ENCODE measurements around the gene DSPP. TPM values are rescaled to one million over a fixed set of nuclear protein-coding genes. Genes with fewer than 3 reads are reported as not detected.
A peak's percentile ranks its signal among the peaks of the same experiment; 100 is the strongest.
"Not testable (repeated sequence)": the region's sequence is repeated elsewhere in the genome, so short reads cannot be mapped to it uniquely, and the experiment has no call there.

Gene DSPP
- not detected in 2 replicates for total RNA-seq

DNA sequence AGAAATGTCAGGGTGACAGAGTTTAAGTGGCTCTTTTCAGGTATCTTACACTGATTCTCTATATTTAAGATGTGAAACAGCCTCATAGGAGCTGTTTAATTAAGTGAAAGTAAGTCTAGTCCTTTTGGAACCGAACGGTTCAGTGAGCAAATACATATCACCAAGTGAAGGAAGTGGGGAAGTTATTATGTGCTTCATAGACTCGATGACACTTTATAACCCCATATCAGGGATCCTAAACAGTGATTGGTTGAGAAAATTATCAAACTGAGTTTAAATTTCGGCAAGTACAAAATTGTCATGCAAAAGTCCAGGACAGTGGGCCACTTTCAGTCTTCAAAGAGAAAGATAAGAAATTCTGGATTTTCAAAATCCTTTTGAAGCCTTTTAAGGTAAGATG is at the start of gene DSPP:
TSS of gene DSPP (plus strand) at position 301 of the 400 bp plus-strand sequence. CDS start 2,380 bp downstream, outside the sequence.
- Mint-ChIP-seq H3K27me3 (peaks cover 2% of the 10 kb centered on the region), H3K4me1 (no peaks in the 10 kb centered on the region), H3K27ac (no peak within 1 kb of the TSS), H3K9me3 (no peaks in the 10 kb centered on the region), H3K36me3 (ENCODE audit: low read depth) (no peaks in the 10 kb centered on the region), H3K4me3 (no peak within 1 kb of the TSS)
- intact Hi-C loops (cut with micrococcal nuclease) = no loop called here
- DNase-seq = no peak

DNA sequence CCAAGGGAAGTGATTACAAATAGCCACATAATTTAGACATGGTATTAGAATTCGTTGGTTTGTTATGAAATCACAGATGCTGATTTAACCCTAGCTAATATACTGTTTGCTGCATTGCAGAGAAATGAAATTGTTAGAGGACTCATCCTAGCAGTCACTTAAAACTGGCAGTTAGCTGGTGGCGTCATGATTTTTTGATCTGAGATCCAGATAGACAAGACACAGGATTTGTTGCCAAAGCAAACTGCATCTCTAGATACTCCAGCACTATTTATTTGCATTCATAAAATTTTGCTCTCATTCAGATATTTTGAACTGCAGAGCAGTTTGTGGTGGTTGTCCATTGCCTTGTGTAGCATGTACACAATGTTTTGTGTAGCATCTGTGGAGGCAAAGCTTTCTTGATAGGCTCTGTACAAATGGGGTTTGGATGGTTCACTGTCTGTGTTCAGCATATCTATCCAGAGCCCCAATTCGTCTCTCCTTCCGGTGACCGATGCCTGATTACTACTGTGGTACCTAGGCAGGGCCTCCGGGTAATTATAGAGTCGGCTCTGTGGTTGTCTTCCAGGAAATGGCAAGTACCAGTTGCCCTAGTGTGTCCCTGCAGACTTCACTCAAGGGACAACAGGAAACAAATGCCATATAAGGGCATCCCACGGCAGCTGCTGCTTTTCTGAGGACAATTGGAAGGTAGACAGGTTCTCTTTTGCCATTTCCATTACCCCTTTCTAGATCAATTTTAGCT is 49.1 kb upstream of the DSPP start:
- peak; percentile 84 for DNase-seq
- Mint-ChIP-seq H3K27ac (no peak overlapping the region), H3K4me3 (no peak overlapping the region), H3K36me3 (ENCODE audit: low read depth) (no peaks in the 10 kb centered on the region), H3K9me3 (peaks cover 4% of the 10 kb centered on the region), H3K4me1 (peaks cover 8% of the 10 kb centered on the region), H3K27me3 (no peaks in the 10 kb centered on the region)
- intact Hi-C loops (cut with micrococcal nuclease) = no loop called here

DNA sequence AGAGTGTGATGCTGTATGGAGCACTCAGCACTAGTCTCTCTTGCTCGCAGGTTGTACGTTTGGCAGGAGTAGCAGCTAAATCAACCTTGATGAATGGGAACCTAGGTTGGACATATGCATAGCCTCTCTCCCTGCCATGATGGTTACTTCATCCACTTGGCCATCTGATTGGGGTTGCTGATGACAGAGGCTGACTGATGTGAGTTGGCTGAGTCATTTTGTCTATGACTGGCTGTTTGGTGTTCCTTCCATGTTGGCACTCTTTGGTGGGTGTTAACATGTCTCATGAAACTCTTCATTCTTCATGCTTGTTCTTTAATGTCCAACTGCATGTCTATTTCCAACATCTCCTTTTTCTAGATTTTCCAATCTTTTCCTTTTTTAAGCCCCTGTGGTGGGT is 47.5 kb upstream of the DSPP start:
- DNase-seq = no peak
- intact Hi-C loops (cut with micrococcal nuclease) = no loop called here
- H3K4me3 Mint-ChIP-seq = no peak overlapping the region
- H3K27me3 Mint-ChIP-seq = peaks cover 1% of the 10 kb centered on the region
- H3K36me3 Mint-ChIP-seq (ENCODE audit: low read depth) = no peaks in the 10 kb centered on the region
- H3K27ac Mint-ChIP-seq = no peak overlapping the region
- H3K9me3 Mint-ChIP-seq = peaks cover 4% of the 10 kb centered on the region
- H3K4me1 Mint-ChIP-seq = peaks cover 8% of the 10 kb centered on the region

DNA sequence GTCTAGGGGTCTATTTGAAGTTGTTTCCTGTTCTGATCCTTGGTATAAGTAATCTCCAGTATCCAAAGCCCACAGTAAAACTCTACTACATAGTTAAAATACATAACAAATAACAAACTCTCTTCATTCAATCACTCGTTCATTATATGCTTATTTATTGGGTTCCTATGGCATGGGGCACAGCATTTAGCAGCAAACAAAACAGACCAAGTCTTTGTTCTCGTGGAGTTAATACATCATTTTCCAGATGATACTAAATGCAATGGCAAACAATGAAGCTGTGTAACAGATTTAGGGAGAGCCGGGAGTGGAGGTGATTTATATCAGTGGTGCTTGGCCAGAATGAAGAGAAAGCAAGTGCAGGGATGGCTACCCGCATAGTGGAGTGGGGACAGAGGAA is 42.6 kb upstream of the DSPP start:
- Mint-ChIP-seq H3K9me3 (peaks cover 4% of the 10 kb centered on the region), H3K27ac (no peak overlapping the region), H3K27me3 (peaks cover 3% of the 10 kb centered on the region), H3K36me3 (ENCODE audit: low read depth) (no peaks in the 10 kb centered on the region), H3K4me1 (no peaks in the 10 kb centered on the region), H3K4me3 (no peak overlapping the region)
- intact Hi-C loops (cut with micrococcal nuclease) = no loop called here
- DNase-seq = no peak

DNA sequence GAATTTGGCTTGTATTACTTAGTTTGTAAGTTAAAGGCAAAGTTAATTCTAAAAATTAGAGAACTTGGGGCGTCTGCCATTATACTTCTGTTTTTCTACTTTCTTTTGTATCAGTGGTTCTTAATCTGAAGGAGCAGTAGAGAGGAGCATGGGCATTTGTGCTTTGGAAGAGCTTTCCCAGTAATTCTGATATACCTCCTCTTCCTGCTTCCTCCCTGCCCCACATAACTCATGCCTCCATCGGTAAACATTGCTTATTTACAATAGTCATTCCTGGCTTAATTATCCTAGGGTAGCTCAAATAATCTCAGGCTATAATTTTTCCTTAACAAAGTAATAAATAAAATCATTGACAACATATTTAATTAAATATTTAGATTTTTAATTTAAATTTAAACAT is 42.1 kb upstream of the DSPP start:
- peaks cover 3% of the 10 kb centered on the region for H3K27me3 Mint-ChIP-seq
- H3K4me1 Mint-ChIP-seq = no peaks in the 10 kb centered on the region
- no peak for DNase-seq
- intact Hi-C loops (cut with micrococcal nuclease) = no loop called here
- H3K9me3 Mint-ChIP-seq = peaks cover under 1% of the 10 kb centered on the region
- H3K4me3 Mint-ChIP-seq = no peak overlapping the region
- no peak overlapping the region for H3K27ac Mint-ChIP-seq
- no peaks in the 10 kb centered on the region for H3K36me3 Mint-ChIP-seq (ENCODE audit: low read depth)

DNA sequence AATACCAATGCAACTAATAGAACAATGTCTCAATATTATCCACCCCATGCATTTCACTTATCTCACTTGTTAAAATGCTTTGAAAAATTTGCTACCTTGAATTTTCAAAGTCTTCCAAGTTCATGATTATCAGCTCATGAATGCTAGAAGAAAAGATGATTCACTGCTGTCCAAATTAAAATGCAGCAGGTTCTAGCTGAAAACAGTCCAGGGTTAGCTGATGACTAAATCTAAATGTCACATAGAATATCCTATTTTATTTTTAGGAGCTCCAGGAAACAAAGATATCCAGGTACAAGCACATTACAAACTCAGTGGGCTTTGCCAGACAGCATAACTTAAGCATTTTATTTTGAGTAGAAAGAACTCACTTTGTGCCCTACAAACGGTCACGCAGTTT is 41.1 kb upstream of the DSPP start:
- Mint-ChIP-seq H3K27me3 (peaks cover 3% of the 10 kb centered on the region), H3K36me3 (ENCODE audit: low read depth) (no peaks in the 10 kb centered on the region), H3K4me3 (no peak overlapping the region), H3K4me1 (no peaks in the 10 kb centered on the region), H3K9me3 (no peaks in the 10 kb centered on the region), H3K27ac (no peak overlapping the region)
- intact Hi-C loops (cut with micrococcal nuclease) = no loop called here
- no peak for DNase-seq

DNA sequence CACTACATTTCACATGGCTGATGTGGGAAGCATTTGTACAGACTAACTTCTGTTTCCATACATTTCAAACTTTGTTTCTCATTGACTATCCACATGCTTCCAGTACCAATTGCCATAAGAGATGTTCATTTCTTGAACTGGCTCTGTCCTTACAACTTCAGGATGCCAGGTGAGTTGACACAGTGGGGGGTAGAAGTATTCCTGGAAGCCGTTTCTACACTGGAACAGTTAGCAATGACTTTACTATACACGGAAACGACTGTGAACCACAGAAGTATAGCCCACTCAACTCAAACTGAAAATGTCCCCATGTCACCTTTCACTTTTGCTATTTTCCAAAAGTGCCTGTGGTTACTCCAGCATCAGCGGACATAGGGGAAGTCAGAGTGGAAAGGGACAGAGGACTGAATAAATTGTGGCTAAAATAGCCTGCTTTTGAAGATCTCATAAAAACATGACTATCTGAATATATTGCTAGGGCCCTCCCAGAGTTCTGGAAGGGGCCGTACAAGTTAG is 38.0 kb upstream of the DSPP start:
- H3K4me1 Mint-ChIP-seq = no peaks in the 10 kb centered on the region
- no peak overlapping the region for H3K4me3 Mint-ChIP-seq
- peaks cover 3% of the 10 kb centered on the region for H3K27me3 Mint-ChIP-seq
- no peaks in the 10 kb centered on the region for H3K36me3 Mint-ChIP-seq (ENCODE audit: low read depth)
- intact Hi-C loops (cut with micrococcal nuclease) = no loop called here
- no peak overlapping the region for H3K27ac Mint-ChIP-seq
- peak; percentile 16 for DNase-seq
- H3K9me3 Mint-ChIP-seq = no peaks in the 10 kb centered on the region

DNA sequence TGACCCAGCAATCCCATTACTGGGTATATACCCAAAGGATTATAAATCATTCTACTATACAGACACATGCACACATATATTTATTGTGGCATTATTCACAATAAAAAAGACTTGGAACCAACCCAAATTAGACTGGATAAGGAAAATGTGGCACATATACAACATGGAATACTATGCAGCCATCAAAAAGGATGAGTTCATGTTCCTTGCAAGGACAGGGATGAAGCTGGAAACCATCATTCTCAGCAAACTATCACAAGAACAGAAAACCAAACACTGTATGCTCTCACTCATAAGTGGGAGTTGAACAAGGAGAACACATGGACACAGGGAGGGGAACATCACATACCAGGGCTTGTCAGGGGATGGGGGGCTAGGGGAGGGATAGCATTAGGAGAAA is 34.0 kb upstream of the DSPP start:
- DNase-seq; intact Hi-C loops (cut with micrococcal nuclease); H3K27me3 Mint-ChIP-seq; H3K4me1 Mint-ChIP-seq; H3K27ac Mint-ChIP-seq; H3K4me3 Mint-ChIP-seq; H3K36me3 Mint-ChIP-seq (ENCODE audit: low read depth); H3K9me3 Mint-ChIP-seq: not testable (repeated sequence)

DNA sequence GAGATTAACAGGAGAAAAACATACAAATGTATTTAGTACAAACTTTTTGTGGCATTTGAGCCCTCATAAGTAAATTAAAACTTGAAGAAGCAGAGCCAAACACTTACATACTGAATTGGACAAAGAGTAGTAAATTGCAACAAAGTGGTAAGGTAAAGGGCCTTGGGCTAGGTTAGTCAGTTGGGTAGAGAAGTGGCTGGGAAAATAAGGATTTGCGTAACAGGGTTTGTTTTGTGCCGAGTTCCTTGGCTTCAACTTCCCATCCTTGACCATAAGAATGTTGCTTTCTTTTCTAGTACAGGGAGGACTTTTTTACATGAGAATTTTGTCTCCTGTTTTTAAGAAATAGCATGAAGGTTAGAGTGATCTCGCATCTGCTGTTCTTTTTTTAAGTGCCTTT is 33.3 kb upstream of the DSPP start:
- DNase-seq = no peak
- Mint-ChIP-seq H3K27ac (no peak overlapping the region), H3K4me1 (no peaks in the 10 kb centered on the region), H3K36me3 (ENCODE audit: low read depth) (no peaks in the 10 kb centered on the region), H3K27me3 (no peaks in the 10 kb centered on the region), H3K9me3 (no peaks in the 10 kb centered on the region), H3K4me3 (no peak overlapping the region)
- intact Hi-C loops (cut with micrococcal nuclease) = no loop called here

DNA sequence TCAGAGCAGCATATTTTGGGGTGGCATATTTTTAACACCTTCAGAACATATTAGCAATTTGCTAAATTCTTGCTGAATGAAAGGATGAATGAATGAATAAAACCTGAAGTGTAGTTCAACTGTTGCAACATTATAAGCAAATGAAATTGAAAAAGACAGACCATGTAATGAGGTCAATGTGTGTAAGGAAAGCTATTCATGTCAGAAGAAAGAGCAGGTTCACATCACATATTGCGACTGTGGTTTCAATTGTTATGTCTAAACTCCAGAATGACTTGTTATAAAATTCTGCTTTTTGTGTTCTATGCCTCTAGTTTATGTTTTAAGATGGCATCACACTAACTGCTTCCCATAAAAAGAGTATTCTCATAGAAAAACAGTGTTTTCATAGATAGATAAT is 32.9 kb upstream of the DSPP start:
- H3K27ac Mint-ChIP-seq = no peak overlapping the region
- H3K4me3 Mint-ChIP-seq = no peak overlapping the region
- DNase-seq = no peak
- no peaks in the 10 kb centered on the region for H3K36me3 Mint-ChIP-seq (ENCODE audit: low read depth)
- intact Hi-C loops (cut with micrococcal nuclease) = no loop called here
- H3K4me1 Mint-ChIP-seq = no peaks in the 10 kb centered on the region
- no peaks in the 10 kb centered on the region for H3K27me3 Mint-ChIP-seq
- no peaks in the 10 kb centered on the region for H3K9me3 Mint-ChIP-seq

DNA sequence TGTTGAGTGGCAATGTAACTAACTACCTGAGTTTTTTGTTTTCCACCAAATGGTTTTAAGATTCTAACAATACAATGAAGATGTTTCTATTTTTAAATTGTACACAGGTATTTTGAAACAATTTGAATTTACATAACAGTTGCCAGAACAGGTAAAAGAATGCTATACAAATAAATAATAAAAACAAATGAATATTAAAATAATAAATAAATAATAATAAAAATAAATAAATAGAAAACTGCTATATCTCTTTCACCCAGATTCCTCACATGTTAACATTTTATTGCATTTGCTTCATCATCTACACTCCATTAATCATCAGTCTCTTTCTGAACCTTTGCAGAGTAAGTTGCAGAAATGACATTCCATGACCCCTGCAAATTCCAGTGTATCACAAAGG is 32.3 kb upstream of the DSPP start:
- Mint-ChIP-seq H3K27me3 (no peaks in the 10 kb centered on the region), H3K4me1 (no peaks in the 10 kb centered on the region), H3K4me3 (no peak overlapping the region), H3K36me3 (ENCODE audit: low read depth) (no peaks in the 10 kb centered on the region), H3K9me3 (no peaks in the 10 kb centered on the region), H3K27ac (no peak overlapping the region)
- intact Hi-C loops (cut with micrococcal nuclease) = no loop called here
- no peak for DNase-seq

DNA sequence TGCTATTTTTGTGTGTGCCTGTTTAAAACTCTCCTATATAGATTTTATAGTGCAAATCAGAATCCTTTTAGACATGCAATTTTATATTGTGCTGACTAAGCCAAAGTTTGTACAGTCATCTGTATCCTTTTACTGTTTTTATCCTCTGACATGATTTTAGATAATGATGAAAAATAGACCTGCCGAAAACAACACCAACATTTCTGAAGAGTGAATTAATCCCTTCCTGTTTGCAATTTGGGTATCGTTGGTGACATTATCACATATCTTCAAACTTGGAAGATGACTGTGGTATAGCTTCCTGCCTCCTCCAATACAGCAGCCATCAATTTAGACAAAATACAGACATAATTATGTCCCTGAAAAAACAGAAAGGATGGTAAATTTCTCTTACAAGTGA is 28.9 kb upstream of the DSPP start:
- Mint-ChIP-seq H3K4me1 (no peaks in the 10 kb centered on the region), H3K27ac (no peak overlapping the region), H3K9me3 (no peaks in the 10 kb centered on the region), H3K36me3 (ENCODE audit: low read depth) (no peaks in the 10 kb centered on the region), H3K27me3 (no peaks in the 10 kb centered on the region), H3K4me3 (no peak overlapping the region)
- no peak for DNase-seq
- intact Hi-C loops (cut with micrococcal nuclease) = no loop called here

DNA sequence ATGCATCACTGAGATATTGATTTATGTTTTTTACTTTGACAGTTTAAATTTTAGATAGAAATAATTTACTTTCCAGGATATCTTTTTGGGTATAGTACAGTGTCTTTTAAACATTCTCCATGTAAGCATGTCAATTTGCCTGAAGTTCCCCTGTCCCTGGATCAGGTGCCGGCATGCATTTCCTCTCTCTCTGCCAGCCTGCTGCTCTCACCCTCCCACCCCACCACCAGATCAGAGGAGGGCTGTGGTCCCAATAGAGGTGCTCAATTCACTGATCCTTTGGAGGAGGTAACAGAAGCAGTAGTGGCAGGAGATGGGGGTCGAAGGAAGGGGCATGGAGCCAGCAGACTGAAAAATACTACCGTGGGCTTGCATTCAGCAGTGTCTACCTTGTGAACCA is 28.3 kb upstream of the DSPP start:
- no peak overlapping the region for H3K27ac Mint-ChIP-seq
- no peaks in the 10 kb centered on the region for H3K36me3 Mint-ChIP-seq (ENCODE audit: low read depth)
- intact Hi-C loops (cut with micrococcal nuclease) = no loop called here
- H3K9me3 Mint-ChIP-seq = no peaks in the 10 kb centered on the region
- H3K4me1 Mint-ChIP-seq = no peaks in the 10 kb centered on the region
- DNase-seq = no peak
- H3K4me3 Mint-ChIP-seq = no peak overlapping the region
- no peaks in the 10 kb centered on the region for H3K27me3 Mint-ChIP-seq

DNA sequence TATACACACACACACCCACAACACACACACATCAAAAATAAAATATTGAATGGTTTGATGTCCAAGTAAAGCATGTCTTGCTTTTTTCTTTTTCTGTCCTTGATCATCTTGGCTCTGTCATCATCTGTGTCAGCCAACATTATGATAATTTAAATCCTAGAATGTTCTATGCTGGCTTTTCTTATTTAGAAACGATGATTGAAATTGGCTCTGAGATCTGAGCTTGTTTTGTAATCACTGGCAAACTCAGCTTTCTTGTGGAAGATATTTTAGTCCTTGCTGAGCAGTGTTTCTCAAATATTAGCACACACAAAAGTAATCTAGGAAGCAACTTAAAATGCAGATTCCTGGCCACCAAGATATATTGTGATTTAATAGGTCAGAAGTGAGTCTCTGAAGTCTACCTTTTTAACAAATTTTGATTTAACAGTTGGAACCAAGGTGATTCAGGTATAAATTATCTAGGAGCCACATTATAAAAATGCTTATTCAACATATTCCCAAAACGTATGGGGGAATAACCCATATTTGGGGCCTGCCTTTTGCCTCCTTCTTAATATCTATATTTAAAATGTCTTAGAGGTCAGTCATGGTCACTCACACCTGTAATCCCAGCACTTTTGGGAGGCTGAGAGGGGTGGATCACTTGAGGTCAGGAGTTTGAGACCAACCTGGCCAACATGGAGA is 24.0 kb upstream of the DSPP start:
- no peak for DNase-seq
- intact Hi-C loops (cut with micrococcal nuclease) = no loop called here
- no peaks in the 10 kb centered on the region for H3K9me3 Mint-ChIP-seq
- no peak overlapping the region for H3K4me3 Mint-ChIP-seq
- no peaks in the 10 kb centered on the region for H3K4me1 Mint-ChIP-seq
- no peak overlapping the region for H3K27ac Mint-ChIP-seq
- no peaks in the 10 kb centered on the region for H3K27me3 Mint-ChIP-seq
- H3K36me3 Mint-ChIP-seq (ENCODE audit: low read depth) = no peaks in the 10 kb centered on the region
